Natural killer cell (primary cell): ENCODE measurements around the gene DNAH1. TPM values are rescaled to one million over a fixed set of nuclear protein-coding genes. Genes with fewer than 3 reads are reported as not detected.

Experiments used
- ATAC-seq, 3 donors: fragments of 150-1000 bp in 2 of 3; fragments of 200-7000 bp in 1 of 3; cut with Tn5 transposase; 1 replicate in 1 of 3; 2 replicates in 2 of 3; pipeline ENCODE4 v1.10.0; 2021; ENCODE audit warnings: mild to moderate bottlenecking in 2 of 3, moderate library complexity in 2 of 3
- DNase-seq, 2 donors: peaks; one replicate each; pipeline versions ENCODE4 v3.0.0 to v3.0.0-alpha.2; 2013 to 2021; ENCODE audit warnings: mixed read lengths in 1 of 2
- H3K27ac ChIP-seq: one replicate; pipeline ENCODE4 v1.5.1; 2013; ENCODE audit warnings: mild to moderate bottlenecking, low read length
- H3K27me3 ChIP-seq: one replicate; pipeline ENCODE4 v1.6.1; 2013; ENCODE audit warnings: low read length; ENCODE audit not compliant: control insufficient read depth, insufficient read depth
- H3K36me3 ChIP-seq: one replicate; pipeline ENCODE4 v1.6.1; 2013; ENCODE audit warnings: low read length; ENCODE audit not compliant: control insufficient read depth, insufficient read depth
- H3K4me1 ChIP-seq: one replicate; pipeline ENCODE4 v1.6.1; 2013; ENCODE audit warnings: low read length; ENCODE audit not compliant: control insufficient read depth, insufficient read depth
- H3K4me3 ChIP-seq: one replicate; pipeline ENCODE4 v1.5.1; 2013; ENCODE audit warnings: low read length
- H3K9me3 ChIP-seq: one replicate; pipeline ENCODE4 v1.6.1; 2013; ENCODE audit warnings: low read length; ENCODE audit not compliant: control insufficient read depth, insufficient read depth
- H3K27ac Mint-ChIP-seq, 2 donors: one replicate each; pipeline ENCODE4 v1.8.0; 2022; ENCODE audit warnings: mild to moderate bottlenecking in 2 of 2, mixed read lengths in 2 of 2, moderate library complexity in 1 of 2
- H3K27me3 Mint-ChIP-seq, 2 donors: one replicate each; pipeline ENCODE4 v1.8.0; 2022; ENCODE audit warnings: low read depth in 2 of 2, mixed read lengths in 2 of 2
- H3K36me3 Mint-ChIP-seq: one replicate; pipeline ENCODE4 v1.8.0; 2022; ENCODE audit warnings: mixed read lengths
- H3K4me1 Mint-ChIP-seq, 2 donors: one replicate each; pipeline ENCODE4 v1.8.0; 2022; ENCODE audit warnings: mixed read lengths in 2 of 2
- H3K4me3 Mint-ChIP-seq: one replicate; pipeline ENCODE4 v1.8.0; 2022; ENCODE audit warnings: mild to moderate bottlenecking, moderate library complexity, mixed read lengths
- H3K9me3 Mint-ChIP-seq, 2 donors: one replicate each; pipeline ENCODE4 v1.8.0; 2022; ENCODE audit warnings: mixed read lengths in 2 of 2
- WGBS: methylation state at CpG from one replicate; pipeline ENCODE4 v1.1.7; 2013; ENCODE audit warnings: missing lambda C conversion rate; ENCODE audit not compliant: insufficient coverage; 5-methylcytosine and 5-hydroxymethylcytosine counted together
- intact Hi-C: fragments of 100-400 bp; cut with micrococcal nuclease; formaldehyde crosslinking; loops from one replicate; pipeline ENCODE4 v1.14.2; 2022
- total RNA-seq, 4 donors: library from RNA; stranded (reverse); fragments of 120-200 nt in 1 of 4; gene quantifications; one replicate each; pipeline versions ENCODE4 v1.2.3 to v1.2.4, GENCODE V29; 2013 to 2022
- TF ChIP-seq, protein P1 (sequence below): fragments of 200-600 bp; IDR thresholded peaks from one replicate; pipeline ENCODE4 v1.8.0; 2022; ENCODE audit warnings: antibody characterized with exemption

Gene DNAH1
- total RNA-seq, 3 donors from 2014 or later (not counting 1 experiment from before 2014, with no cell fraction given), result 72.3 to 81.7 (median 74.2) TPM

DNA sequence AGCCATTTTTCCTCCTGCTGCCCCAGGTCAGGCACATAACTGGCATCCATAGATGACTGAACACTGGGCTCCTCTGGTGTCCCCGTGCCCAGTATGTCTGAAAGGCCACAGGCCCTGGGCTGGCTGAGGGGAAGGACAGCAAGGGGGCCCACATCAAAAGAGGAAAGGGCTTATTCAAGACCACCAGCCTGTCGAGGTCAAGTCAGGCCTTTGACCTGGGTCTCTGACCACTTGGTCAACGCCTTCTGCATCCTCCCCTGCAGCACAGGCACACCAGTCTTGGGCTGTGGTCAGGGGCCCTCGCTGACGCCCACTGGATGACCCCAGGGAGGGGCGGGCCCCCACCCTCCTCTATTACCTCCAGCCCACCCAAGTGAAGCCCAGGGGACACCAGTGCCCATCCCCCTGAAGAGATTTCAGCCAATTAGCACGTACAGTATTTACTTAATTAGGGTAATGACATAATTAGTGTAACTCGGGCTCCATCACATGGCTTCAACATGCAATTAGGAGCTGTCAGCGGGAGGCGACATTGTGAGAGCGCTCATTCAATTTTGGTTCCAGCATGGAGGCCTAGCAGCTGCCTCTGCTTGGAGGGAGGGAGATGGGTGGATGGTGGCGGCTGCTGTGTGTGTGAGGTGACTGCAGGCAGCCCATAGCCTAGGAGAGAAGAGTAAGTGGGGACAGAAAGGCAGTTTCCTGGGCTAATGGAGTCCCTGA is 13.5 kb upstream of the DNAH1 start:
- Mint-ChIP-seq H3K9me3 (no peaks in the 10 kb centered on the region), H3K36me3 (no peaks in the 10 kb centered on the region), H3K27me3 (no peaks in the 10 kb centered on the region), H3K4me1 (peaks cover 19 to 45% of the 10 kb centered on the region in 2 donors), H3K4me3 (no peak overlapping the region), H3K27ac (peak overlapping the region in 1 of 2 donors; percentile 24)
- Histone ChIP-seq H3K27me3 (no peaks in the 10 kb centered on the region), H3K36me3 (no peaks in the 10 kb centered on the region), H3K4me1 (peaks cover 28% of the 10 kb centered on the region), H3K9me3 (no peaks in the 10 kb centered on the region), H3K4me3 (no peak overlapping the region), H3K27ac (no peak overlapping the region)
- ATAC-seq (no peak), DNase-seq (no peak)
- TF ChIP-seq, protein P1, sequence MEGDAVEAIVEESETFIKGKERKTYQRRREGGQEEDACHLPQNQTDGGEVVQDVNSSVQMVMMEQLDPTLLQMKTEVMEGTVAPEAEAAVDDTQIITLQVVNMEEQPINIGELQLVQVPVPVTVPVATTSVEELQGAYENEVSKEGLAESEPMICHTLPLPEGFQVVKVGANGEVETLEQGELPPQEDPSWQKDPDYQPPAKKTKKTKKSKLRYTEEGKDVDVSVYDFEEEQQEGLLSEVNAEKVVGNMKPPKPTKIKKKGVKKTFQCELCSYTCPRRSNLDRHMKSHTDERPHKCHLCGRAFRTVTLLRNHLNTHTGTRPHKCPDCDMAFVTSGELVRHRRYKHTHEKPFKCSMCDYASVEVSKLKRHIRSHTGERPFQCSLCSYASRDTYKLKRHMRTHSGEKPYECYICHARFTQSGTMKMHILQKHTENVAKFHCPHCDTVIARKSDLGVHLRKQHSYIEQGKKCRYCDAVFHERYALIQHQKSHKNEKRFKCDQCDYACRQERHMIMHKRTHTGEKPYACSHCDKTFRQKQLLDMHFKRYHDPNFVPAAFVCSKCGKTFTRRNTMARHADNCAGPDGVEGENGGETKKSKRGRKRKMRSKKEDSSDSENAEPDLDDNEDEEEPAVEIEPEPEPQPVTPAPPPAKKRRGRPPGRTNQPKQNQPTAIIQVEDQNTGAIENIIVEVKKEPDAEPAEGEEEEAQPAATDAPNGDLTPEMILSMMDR, result no peak
- intact Hi-C loops, result no loop called here
- WGBS, result 82% methylated on average over 12 of the region's 12 CpGs

DNA sequence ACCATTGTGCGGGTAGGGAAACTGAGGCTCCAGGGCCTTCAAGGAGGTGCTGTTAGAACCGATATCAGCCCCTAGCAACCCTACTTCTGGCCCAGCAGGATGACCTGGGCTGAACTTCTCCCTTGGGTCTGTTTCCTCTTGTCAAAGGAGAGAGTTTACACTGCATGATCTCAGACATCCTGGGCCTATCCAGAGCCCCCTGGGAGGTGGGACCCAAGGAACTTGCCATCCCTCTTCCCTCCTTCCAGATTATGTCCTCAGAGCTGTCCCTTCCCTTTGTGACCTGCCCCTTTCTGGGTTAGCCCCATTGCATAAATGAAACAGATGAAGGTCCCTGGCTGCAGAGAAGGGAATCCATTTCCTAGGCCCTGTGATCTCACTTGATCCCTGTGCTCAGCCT is 12.3 kb upstream of the DNAH1 start:
- no peak overlapping the region for H3K27ac Mint-ChIP-seq
- H3K4me1 Mint-ChIP-seq, result peaks cover 32 to 48% of the 10 kb centered on the region in 2 donors
- Histone ChIP-seq H3K4me1 (peaks cover 34% of the 10 kb centered on the region), H3K9me3 (no peaks in the 10 kb centered on the region), H3K27me3 (no peaks in the 10 kb centered on the region), H3K27ac (no peak overlapping the region), H3K36me3 (no peaks in the 10 kb centered on the region), H3K4me3 (no peak overlapping the region)
- H3K36me3 Mint-ChIP-seq, result no peaks in the 10 kb centered on the region
- no peak overlapping the region for H3K4me3 Mint-ChIP-seq
- intact Hi-C loops, result no loop called here
- ATAC-seq (no peak), DNase-seq (no peak)
- no peaks in the 10 kb centered on the region for H3K27me3 Mint-ChIP-seq
- H3K9me3 Mint-ChIP-seq, result no peaks in the 10 kb centered on the region
- TF ChIP-seq, protein P1, result no peak
- WGBS, result 96% methylated on average over 2 of the region's 2 CpGs

DNA sequence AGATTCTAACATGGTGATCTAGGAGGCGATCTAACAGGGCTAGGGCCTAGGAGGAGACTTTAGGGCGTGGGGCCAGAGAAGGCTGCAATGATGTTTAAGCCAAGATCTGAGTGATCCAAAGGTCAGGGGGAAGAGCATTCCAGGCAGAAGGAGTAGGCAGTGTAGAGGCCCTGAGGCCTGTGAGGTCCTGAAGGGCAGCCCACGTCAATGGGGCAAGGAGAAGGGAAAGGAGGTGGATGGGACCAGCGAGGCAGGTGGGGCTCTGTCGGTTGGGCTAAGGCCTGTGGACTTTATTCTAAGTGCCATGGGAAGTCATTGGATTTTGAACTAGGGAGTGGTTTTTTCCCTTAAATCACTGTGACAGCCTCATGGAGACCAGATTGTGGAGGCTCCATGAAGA is 10.2 kb upstream of the DNAH1 start:
- H3K27ac ChIP-seq, result no peak overlapping the region
- H3K27ac Mint-ChIP-seq, result peak overlapping the region; percentile 92
- H3K9me3 Mint-ChIP-seq, result no peaks in the 10 kb centered on the region
- DNase-seq (no peak), ATAC-seq (no peak)
- peaks cover 35% of the 10 kb centered on the region for H3K4me1 ChIP-seq
- peaks cover 3% of the 10 kb centered on the region for H3K36me3 ChIP-seq
- H3K4me3 Mint-ChIP-seq, result peak overlapping the region; percentile 2
- 97% methylated on average over 5 of the region's 5 CpGs for WGBS
- peaks cover 40 to 58% of the 10 kb centered on the region in 2 donors for H3K4me1 Mint-ChIP-seq
- no peak overlapping the region for H3K4me3 ChIP-seq
- H3K27me3 Mint-ChIP-seq, result no peaks in the 10 kb centered on the region
- no peaks in the 10 kb centered on the region for H3K27me3 ChIP-seq
- no peaks in the 10 kb centered on the region for H3K36me3 Mint-ChIP-seq
- intact Hi-C loops, result no loop called here
- TF ChIP-seq, protein P1, result no peak
- no peaks in the 10 kb centered on the region for H3K9me3 ChIP-seq

DNA sequence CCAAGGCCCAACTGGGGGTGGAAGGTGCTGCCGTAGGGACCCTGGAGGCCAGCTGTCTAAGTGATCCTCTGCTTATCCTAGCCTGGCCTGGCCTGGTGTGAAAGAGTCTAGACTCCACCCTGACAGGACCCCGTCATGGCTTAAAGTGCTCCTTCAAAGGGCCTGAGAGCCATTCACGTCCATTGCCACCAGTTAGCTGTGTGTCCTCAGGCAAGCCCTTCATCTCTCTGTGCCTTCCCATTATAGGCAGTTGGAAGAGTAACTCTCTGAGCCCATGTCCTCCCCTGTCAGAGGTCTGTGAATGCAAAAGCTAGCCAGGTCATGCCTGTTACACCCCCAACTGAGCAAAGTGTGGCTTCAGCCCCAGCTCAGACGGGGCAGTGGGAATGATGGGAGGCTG is 9.1 kb upstream of the DNAH1 start:
- H3K27me3 Mint-ChIP-seq, result no peaks in the 10 kb centered on the region
- Histone ChIP-seq H3K27me3 (no peaks in the 10 kb centered on the region), H3K9me3 (no peaks in the 10 kb centered on the region), H3K4me3 (no peak overlapping the region), H3K27ac (peak overlapping the region; percentile 74), H3K4me1 (peaks cover 46% of the 10 kb centered on the region), H3K36me3 (peaks cover 3% of the 10 kb centered on the region)
- H3K4me3 Mint-ChIP-seq, result no peak overlapping the region
- ATAC-seq (no peak), DNase-seq (no peak)
- H3K4me1 Mint-ChIP-seq, result peaks cover 44 to 67% of the 10 kb centered on the region in 2 donors
- no peaks in the 10 kb centered on the region for H3K9me3 Mint-ChIP-seq
- H3K27ac Mint-ChIP-seq, result peak overlapping the region; percentile 92
- no peaks in the 10 kb centered on the region for H3K36me3 Mint-ChIP-seq
- TF ChIP-seq, protein P1, result no peak
- 90% methylated on average over 4 of the region's 4 CpGs for WGBS
- intact Hi-C loops, result no loop called here
